GM18907 (cell line): ENCODE results near the gene LNP1.
"Not testable (repeated sequence)": the region's sequence is repeated elsewhere in the genome, so short reads cannot be mapped to it uniquely, and the experiment has no call there.

Experiments used
- ATAC-seq: cut with Tn5 transposase; IDR thresholded peaks from one replicate; pipeline ENCODE4 v1.9.1; 2021; ENCODE audit warnings: mild to moderate bottlenecking, moderate library complexity; ENCODE audit not compliant: unreplicated experiment

The LNP1 gene

GRCh38 chr3:100427699-100428098, 26.4 kb downstream of the LNP1 start:
- no peak for ATAC-seq

- ATAC-seq = no peak
These were observed 27.9 kb downstream of the LNP1 start for GRCh38 chr3:100429187-100429716.

- no peak for ATAC-seq
These were observed 35.6 kb downstream of the LNP1 start for GRCh38 chr3:100436951-100437350.

- no peak for ATAC-seq
These were observed 36.6 kb downstream of the LNP1 start for GRCh38 chr3:100437721-100438622.

- ATAC-seq = no peak
These were observed 37.3 kb downstream of the LNP1 start for GRCh38 chr3:100438623-100438974.

- ATAC-seq = no peak
These were observed 39.6 kb downstream of the LNP1 start for GRCh38 chr3:100440895-100441294.

- no peak for ATAC-seq
These were observed 42.4 kb downstream of the LNP1 start for GRCh38 chr3:100443690-100444089.

GRCh38 chr3:100447067-100447466, 45.7 kb downstream of the LNP1 start:
- ATAC-seq = not testable (repeated sequence)

- ATAC-seq = no peak
These were observed 46.7 kb downstream of the LNP1 start for GRCh38 chr3:100448079-100448478.

- ATAC-seq = no peak
These were observed 47.9 kb downstream of the LNP1 start for GRCh38 chr3:100449214-100449613.

GRCh38 chr3:100454677-100455076, 53.3 kb downstream of the LNP1 start:
- ATAC-seq = no peak

GRCh38 chr3:100455841-100456550, 54.7 kb downstream of the LNP1 start:
- no peak for ATAC-seq

GRCh38 chr3:100456745-100457144, 55.4 kb downstream of the LNP1 start:
- no peak for ATAC-seq

- no peak for ATAC-seq
These were observed 56.5 kb downstream of the LNP1 start for GRCh38 chr3:100457811-100458210.

GRCh38 chr3:100458814-100459213, 57.5 kb downstream of the LNP1 start:
- ATAC-seq = no peak

GRCh38 chr3:100463002-100463401, 61.7 kb downstream of the LNP1 start:
- ATAC-seq = peak; percentile 90

GRCh38 chr3:100463646-100464155, 62.4 kb downstream of the LNP1 start:
- ATAC-seq = no peak

GRCh38 chr3:100465892-100466777, 64.8 kb downstream of the LNP1 start:
- ATAC-seq = peak; percentile 55

- ATAC-seq = no peak
These were observed 65.8 kb downstream of the LNP1 start for GRCh38 chr3:100467133-100467532.

GRCh38 chr3:100468676-100469075, 67.3 kb downstream of the LNP1 start:
- no peak for ATAC-seq

GRCh38 chr3:100470951-100471350, 69.6 kb downstream of the LNP1 start:
- ATAC-seq = no peak
